GM21367 (cell line): ENCODE measurements around the gene TRIO.
"Not testable (repeated sequence)": the region's sequence is repeated elsewhere in the genome, so short reads cannot be mapped to it uniquely, and the experiment has no call there.

Experiments used
- ATAC-seq: cut with Tn5 transposase; IDR thresholded peaks from one replicate; pipeline ENCODE4 v1.9.1; 2021; ENCODE audit not compliant: unreplicated experiment

The TRIO gene

DNA sequence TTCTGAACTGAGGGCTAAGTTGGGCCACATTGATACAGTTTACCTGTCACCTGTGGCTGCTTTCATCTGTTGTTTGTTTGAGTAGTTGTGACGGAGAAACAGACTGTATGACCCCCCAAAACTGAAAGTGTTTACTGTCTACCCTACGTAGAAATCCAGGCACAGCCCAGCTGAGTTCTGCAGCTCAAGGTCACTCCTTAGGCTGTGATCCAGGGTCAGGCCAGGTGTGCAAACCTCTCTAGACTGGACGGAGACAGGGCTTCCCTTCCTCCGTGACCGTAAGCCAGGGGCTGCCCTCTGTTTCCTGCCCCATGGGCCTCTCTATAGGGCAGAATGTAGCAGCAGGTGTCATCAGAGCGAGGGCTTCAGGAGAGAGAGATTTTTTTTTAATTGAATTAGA lies 230.5 kb downstream of the TRIO start:
- ATAC-seq = no peak

DNA sequence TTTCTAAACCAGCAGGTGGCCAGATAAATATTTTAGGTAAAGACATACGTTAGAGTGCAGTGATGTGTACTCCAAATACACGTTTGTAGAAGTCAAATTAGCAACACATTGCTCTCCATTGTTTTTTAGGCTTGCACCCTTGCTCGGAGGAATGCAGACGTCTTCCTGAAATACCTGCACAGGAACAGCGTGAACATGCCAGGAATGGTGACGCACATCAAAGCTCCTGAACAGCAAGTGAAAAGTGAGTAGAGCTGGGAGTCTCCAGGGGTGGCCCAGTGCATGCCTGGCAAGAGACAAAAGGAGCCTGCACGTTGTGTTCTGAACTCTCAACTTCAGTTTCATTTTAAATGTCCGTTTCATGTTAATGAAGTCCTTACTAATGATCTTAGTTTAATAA lies 231.0 kb downstream of the TRIO start:
- no peak for ATAC-seq

DNA sequence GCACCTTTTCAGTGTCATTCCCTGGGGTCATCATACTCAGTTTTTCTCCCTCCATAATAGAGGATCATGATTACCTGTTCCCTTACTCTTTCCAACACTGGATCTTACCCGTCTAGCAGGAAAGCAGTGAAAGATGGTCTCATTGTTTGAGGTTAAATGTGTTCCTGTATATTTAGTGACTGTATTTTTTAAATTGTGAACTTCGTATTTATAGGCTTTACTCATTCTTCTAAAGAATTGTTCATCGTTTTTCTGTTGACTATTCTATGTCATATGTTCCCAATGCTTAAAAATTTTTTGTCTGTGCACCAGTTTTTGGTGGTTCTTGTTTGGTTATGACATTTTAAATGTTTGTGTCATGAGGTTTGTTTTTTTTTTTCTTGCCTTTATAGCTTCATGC lies 233.6 kb downstream of the TRIO start:
- no peak for ATAC-seq

DNA sequence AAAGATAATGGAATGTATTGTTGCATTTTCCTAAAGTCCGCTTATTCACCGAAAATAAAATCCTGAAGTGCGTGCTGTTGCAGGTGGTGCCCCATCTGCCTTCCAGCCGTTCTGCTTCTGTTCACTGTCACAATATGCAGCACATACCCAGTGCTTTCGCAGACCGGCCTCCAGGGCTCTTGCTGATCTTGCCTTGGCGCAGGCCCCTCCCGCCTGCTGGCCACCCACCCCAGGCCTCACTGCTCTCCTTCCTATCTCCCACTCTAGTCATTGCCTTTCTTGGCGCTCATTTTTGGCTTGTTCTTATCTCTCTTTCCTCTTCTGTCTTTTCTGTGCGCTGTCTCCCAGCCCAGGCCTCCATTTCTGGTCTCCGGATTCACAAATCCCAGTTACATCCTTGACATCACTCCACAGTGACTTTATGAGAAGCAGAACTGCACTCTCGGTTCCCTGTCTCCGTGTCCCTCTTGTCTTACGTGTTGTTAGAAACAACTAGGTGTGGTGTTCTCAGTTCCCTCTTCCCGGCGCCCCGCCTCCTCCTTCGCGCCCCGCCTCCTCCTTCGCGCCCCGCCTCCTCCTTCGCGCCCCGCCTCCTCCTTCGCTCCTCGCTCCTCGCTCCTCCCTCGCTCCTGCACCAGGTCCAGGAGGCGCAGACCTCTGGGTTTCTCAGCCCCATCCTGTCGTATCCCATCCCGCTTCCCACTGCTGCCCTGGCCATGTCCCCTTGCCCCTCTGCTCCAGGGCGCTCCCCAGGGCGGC lies 236.8 kb downstream of the TRIO start:
- ATAC-seq = no peak

DNA sequence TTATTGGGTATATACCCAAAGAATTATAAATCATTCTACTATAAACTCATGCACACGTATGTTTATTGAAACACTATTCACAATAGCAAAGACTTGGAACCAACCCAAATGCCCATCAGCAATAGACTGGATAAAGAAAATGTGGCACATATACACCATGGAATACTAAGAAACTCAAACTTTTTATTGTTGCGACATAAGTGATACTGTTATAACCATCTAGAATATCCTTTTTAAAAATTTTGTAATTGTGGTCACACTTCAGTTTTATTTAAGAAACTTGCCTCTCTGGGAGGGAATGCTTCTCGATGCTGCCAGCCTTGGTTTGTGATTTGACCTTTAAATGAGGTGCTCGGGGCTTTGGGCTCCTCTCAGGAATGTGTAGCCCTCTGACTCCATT lies 237.6 kb downstream of the TRIO start:
- no peak for ATAC-seq

DNA sequence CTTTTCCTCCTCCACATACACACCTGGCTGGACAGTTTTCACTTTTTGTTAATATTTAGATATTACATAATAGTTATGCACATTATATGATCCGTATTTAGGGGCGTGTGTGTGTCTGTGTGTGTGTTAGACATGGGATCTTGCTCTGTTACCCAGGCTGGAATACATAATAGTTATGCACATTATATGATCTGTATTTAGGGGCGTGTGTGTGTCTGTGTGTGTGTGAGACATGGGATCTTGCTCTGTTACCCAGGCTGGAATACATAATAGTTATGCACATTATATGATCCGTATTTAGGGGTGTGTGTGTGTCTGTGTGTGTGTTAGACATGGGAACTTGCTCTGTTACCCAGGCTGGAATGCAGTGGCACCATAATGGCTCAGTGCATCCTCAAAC lies 239.5 kb downstream of the TRIO start:
- no peak for ATAC-seq

DNA sequence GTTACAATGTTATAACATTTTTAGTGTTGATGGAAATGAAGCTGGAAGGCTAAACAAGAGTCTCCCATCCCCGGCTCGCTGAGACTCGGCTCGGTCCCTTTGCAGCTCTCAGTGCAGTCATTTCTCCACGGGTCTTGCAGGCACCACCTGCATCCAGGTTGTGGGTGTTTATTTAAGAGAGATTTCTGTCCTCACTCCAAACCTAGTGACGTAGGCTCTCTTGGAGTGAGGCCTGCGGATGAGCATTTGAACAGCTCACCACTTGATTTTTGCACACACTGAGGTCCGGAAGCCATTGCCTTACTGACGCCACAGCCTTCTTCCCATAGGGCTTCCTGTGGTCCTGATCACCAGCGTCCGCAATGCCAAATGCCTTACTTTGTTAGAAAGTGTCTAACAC lies 240.8 kb downstream of the TRIO start:
- ATAC-seq = no peak

DNA sequence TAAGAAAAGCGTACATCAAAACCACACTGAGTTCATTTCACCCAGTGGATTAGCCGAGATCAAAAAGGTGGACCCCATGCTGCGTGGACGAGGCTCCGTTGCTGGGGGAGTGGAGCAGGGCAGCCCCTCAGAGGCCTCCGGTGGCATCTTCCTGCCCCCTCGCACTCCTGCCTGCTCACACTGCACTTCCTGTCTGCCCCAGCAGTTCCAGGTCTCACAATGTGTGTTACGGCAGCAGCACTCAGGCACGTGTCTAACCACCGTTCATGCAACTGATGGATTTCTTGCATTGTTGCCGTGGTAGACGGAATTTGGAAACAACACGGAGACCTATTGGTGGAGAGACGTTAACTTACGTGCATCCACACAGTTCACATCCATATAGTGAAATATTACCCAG lies 241.9 kb downstream of the TRIO start:
- ATAC-seq = no peak

DNA sequence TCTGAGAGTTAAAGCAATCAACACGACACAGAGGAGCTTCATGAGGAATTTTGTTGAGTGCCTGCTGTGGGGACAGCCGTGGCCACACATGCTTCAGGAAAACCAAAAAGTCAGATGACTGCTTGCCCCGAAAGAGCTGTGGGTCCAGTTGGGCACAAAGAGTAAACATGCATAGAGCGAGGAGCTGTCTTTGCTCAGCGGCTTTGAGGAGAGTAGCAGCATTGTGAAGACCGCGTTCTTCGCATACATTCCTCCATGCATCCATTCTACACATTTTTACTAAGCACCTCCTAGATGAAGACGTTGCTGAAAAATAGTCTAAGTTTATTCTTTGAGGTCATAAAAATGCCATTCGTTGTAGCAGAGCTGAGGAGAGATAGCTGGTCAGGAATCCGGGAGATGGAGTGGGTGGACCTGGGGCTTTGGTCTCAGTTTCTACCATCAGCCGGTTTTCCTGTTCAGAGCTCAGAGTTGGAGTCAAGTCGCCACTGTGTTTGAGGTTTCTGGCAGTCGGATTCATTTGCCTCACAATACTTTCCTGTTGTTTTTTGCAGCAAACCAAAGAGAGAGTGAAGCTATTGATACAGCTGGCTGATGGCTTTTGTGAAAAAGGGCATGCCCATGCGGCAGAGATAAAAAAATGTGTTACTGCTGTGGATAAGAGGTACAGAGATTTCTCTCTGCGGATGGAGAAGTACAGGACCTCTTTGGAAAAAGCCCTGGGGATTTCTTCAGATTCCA lies 243.9 kb downstream of the TRIO start:
- no peak for ATAC-seq

DNA sequence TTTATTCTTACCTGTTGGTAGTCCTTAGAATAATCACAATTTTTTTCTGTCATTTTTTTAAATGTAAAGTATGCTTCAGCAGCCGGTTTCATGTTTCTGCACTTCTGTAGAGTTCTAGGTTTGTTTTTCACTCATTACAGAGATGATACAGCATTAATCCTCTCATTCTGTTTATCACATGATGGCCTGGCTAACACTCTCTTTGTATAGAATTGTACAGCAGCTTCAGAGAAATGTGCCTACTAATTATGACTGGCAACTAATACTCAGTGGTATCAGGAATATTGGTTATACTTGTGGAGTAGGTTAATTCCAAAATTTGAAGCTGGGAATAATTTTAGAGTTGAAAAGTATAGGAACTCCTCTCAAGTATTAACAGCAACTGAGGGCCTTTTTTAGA lies 245.6 kb downstream of the TRIO start:
- no peak for ATAC-seq

DNA sequence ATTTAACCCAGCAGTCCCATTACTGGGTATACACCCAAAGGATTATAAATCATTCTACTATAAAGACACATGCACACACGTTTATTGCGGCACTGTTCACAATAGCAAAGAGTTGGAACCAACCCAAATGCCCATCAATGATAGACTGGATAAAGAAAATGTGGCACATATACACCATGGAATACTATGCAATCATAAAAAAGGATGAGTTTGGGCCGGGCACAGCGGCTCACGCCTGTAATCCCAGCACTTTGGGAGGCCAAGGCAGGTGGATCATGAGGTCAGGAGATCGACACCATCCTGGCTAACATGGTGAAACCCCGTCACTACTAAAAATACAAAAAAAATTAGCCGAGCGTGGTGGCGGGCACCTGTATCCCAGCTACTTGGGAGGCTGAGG lies 249.4 kb downstream of the TRIO start:
- not testable (repeated sequence) for ATAC-seq

DNA sequence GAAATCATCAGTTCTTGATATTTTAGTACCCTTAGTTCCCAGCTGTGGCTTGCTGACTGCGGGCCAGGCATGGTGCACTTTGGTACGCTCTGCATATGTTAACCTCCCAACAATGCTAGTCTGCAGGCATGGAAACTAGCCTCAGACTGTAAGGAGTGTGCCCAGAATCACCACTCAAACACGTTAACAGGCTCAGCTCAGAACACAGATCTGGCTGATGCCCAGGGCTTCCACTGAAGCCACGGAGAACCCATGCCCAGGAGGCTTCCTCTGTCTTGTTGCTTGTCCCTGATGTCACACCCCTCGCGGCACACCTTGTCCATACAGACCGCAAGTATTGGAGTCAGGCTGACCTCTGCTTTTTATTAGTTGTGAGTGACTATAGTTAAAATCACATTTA lies 251.2 kb downstream of the TRIO start:
- no peak for ATAC-seq

DNA sequence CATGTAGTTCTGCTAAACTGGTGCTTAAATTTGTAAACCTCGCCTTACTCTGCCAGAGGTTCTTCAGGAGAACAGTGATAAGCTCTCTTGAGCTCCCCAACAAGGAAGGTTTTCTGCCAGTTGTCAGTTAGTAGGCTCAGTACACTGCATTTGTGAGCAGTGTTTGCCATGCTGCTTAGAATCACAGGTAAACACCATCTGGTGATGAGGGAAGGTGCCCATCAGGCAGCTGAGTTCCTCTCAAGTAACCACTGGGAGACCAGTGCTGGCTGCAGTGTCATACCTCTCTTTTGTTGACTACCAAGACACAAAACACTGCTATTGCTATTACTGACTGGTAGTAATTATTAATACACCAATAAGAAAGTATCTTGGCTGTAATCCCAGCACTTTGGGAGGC lies 252.3 kb downstream of the TRIO start:
- ATAC-seq = no peak

DNA sequence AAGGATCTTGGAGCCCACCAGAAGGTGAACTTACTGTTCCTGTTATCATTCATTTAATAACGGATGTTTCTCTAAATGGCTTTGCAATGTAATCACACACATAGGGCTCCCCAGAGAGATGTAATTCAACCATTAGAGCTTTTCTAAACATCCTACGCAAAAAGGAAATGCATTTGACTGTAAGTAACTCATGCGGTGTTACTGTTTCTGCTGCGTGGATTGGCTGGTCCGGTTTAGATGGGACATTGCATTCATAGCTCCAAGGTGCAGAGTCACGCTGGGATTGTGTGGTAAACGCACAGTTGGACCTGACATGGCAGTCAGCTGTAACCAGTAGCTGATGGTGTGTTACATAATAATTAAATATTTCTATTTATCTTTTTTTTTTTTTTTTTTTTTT lies 252.9 kb downstream of the TRIO start:
- no peak for ATAC-seq

DNA sequence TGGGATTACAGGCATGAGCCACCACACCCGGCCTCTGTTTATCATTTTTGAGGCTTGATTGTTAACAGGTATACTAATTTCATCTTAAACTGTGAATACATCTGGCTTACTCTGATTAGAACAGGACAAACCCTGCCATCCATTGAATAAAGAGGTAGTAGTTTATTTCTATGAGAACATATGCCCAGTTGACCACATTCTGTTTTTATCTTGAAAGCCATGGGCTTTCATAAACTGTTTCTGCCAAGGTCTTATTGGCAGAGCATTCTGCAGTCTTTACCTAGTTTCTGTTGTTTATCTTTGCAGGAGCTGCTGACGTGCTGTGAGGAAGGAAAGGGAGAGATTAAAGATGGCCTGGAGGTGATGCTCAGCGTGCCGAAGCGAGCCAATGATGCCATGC lies 253.6 kb downstream of the TRIO start:
- ATAC-seq = no peak

DNA sequence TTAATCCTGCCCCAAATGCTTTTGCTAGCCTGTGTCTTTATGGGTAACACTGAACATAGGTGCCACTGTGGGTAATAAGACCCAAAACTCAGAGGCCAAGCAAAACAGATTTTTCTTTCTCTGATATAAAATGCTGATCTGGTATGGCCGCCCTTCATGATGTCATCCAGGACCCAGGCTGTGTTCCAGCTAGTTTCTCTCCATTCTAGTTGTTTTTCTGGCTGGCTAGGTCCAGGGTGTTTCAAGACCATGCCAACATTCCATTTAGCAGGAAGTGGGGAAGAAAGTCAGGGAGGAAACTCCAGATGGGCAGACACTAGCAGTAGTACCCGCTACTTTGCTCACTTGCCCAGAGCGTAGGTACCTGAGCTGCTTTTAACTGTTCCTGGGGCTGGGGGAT lies 254.6 kb downstream of the TRIO start:
- ATAC-seq = no peak

DNA sequence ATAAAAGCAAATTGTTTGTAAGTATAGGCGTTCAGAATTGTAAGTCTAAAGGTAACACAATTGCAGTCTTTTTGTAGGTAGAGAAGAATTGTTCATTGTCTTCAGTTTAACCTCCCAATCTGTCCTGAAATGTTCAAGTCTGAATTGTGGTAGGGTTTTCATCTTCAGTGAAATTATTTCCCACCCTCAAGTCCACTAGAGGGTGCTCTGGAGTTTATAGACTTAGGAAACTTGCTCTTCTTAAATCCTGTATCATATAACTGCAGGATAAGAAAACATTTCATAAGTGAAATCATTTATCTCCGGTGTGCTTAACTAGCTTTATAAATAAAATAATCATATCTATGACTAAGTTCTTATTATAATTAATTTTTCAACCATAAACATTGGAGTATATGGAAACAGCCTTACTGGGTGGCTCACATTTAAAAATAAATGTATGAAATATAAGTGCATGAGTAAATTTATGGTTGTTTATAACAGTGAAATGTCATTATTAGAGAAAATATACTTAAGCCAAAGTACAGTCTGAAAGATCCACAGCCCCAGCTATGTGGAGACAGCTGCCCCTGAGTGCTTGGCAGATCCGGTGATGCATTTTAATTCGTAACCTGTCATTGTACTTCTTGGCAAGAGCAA lies 256.0 kb downstream of the TRIO start:
- ATAC-seq = no peak

DNA sequence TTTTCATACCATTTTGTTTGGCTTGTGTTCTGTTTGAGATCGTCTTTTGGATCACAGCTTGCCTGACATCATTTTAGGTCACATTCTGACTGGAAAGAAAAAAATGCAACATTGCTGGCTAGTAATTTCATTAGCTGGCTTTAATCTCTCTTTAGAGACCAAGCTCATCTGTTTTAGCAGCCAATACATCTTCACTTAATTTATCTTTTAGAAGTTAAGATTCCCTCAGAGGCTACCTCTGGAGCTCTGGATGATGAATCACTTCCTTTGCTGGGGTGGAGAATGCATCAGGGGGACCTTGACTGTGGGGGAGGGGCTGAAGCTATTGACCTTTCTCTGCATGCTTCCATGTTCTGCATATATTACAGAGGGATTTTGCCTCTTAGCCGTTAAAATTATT lies 256.9 kb downstream of the TRIO start:
- ATAC-seq = no peak

DNA sequence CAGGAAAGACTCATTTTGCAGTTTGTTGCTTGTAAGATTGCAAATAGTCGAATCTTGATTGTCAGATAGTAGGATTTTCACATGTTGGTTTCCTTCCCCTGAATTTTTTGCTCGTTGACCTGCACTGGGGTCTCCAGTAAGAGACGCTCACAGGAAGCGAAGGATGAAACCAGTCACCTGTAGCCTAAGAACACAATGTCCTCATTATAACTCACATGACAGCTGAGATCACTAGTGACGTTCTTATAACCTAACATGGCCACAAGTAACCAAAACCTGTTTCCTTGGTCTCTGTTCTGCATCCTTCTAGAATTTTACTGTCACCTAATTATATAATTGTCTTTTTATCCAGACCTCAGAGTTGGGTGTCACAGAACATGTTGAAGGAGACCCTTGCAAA lies 257.5 kb downstream of the TRIO start:
- no peak for ATAC-seq

DNA sequence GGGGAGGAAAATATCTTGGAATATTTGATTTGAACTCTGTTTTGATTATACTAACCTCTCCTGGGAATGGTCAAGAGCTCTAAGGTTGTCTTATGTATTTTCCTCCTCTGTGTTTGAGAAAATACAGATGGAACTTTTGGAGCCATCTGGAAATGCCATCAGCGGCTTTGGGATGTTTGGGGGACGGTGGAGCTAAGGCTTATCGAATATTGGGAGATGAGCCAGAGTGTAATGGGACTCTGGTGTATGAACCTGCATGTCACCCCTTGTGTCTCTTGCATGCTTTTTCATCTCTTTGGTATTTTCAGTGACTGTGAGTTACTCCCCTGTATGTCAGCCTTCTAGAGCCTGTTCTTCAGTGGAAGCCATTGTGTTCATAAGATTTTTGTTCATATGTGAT lies 258.5 kb downstream of the TRIO start:
- no peak for ATAC-seq

DNA sequence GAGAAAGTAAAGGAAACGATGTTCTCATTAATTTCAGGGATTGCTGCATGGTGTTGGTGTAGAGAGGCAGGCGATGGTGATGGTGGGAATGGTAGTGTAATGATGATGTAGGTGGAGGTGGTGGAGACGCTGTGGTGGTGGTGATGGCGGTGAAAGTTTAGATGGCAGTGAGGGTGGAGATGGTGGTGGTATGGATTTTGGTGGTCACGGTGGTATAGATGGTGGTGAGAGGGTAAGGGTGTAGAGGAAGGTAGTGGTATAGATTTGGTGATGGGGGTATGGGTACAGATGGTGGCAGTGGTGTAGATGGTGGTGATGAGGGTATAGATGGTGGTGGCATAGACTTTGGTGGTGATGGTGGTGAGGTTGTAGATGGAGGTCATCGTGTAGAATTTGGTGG lies 259.3 kb downstream of the TRIO start:
- ATAC-seq = no peak

DNA sequence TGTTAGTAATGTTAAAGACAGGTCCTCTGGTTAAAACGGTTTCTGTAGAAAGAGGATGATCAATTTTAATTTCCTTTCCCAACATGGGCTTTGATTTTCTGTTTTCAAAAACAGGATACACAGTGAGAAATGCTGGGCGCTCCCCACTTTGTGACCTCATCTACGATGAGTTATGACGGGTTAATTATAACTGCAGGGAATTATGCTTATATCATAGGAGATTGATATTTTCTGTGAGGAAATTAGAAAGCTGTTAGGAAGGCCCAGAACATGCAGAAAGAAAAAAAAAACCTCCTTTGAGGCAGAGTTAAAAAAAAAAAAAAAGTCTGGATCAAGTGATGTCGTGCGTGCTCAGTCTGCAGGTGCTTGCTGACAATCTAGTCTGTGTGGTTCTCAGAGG lies 261.6 kb downstream of the TRIO start:
- no peak for ATAC-seq
